RWPE2 (cell line): ENCODE measurements around the gene DUSP14.
A peak's percentile ranks its signal among the peaks of the same experiment; 100 is the strongest.

Experiments
- ATAC-seq: fragments of 200-7000 bp; cut with Tn5 transposase; 3 replicates; pipeline ENCODE4 v1.9.1; 2021; ENCODE audit warnings: low read depth
- DNase-seq: peaks from one replicate; pipeline ENCODE4 v3.0.0-alpha.2; 2020; ENCODE audit warnings: low spot score
- H3K27ac ChIP-seq: fragments of 450-650 bp; 2 replicates; pipeline ENCODE4 v1.5.1; 2017; ENCODE audit warnings: mild to moderate bottlenecking; ENCODE audit not compliant: poor library complexity, severe bottlenecking
- H3K27me3 ChIP-seq: fragments of 250-450 bp; sonication (Bioruptor Pico); 2 replicates; pipeline ENCODE4 v1.5.1; 2021; ENCODE audit warnings: mild to moderate bottlenecking, moderate library complexity; ENCODE audit not compliant: insufficient read depth, poor library complexity, severe bottlenecking
- H3K36me3 ChIP-seq: fragments of 250-450 bp; sonication (Bioruptor Pico); 2 replicates; pipeline ENCODE4 v1.5.1; 2020; ENCODE audit warnings: low read depth, mild to moderate bottlenecking, moderate library complexity
- H3K4me1 ChIP-seq: fragments of 250-450 bp; sonication (Bioruptor Pico); 2 replicates; pipeline ENCODE4 v1.5.1; 2021; ENCODE audit warnings: mild to moderate bottlenecking, moderate library complexity; ENCODE audit not compliant: insufficient read depth, poor library complexity, severe bottlenecking
- H3K4me3 ChIP-seq: fragments of 250-450 bp; sonication (Bioruptor Pico); 2 replicates; pipeline ENCODE4 v1.5.1; 2021; ENCODE audit warnings: mild to moderate bottlenecking, moderate library complexity; ENCODE audit not compliant: severe bottlenecking
- H3K9me3 ChIP-seq: fragments of 250-450 bp; sonication (Bioruptor Pico); 2 replicates; pipeline ENCODE4 v1.5.1; 2021; ENCODE audit warnings: mild to moderate bottlenecking, moderate library complexity; ENCODE audit not compliant: severe bottlenecking
- TF ChIP-seq, protein P1 (sequence below): fragments of 450-650 bp; IDR thresholded peaks from one replicate; pipeline ENCODE4 v1.5.1; 2017; ENCODE audit warnings: mild to moderate bottlenecking, moderate library complexity; ENCODE audit not compliant: poor library complexity, severe bottlenecking

Gene DUSP14

GRCh38 chr17:37475731-37476420 lies 13.8 kb upstream of the DUSP14 start:
- H3K4me3 ChIP-seq: no peak overlapping the region
- H3K9me3 ChIP-seq: no peaks in the 10 kb centered on the region
- peaks cover 37% of the 10 kb centered on the region for H3K4me1 ChIP-seq
- TF ChIP-seq, protein P1, sequence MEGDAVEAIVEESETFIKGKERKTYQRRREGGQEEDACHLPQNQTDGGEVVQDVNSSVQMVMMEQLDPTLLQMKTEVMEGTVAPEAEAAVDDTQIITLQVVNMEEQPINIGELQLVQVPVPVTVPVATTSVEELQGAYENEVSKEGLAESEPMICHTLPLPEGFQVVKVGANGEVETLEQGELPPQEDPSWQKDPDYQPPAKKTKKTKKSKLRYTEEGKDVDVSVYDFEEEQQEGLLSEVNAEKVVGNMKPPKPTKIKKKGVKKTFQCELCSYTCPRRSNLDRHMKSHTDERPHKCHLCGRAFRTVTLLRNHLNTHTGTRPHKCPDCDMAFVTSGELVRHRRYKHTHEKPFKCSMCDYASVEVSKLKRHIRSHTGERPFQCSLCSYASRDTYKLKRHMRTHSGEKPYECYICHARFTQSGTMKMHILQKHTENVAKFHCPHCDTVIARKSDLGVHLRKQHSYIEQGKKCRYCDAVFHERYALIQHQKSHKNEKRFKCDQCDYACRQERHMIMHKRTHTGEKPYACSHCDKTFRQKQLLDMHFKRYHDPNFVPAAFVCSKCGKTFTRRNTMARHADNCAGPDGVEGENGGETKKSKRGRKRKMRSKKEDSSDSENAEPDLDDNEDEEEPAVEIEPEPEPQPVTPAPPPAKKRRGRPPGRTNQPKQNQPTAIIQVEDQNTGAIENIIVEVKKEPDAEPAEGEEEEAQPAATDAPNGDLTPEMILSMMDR: no peak
- peaks cover 78% of the 10 kb centered on the region for H3K36me3 ChIP-seq
- H3K27ac ChIP-seq: peak overlapping the region; percentile 96
- H3K27me3 ChIP-seq: no peaks in the 10 kb centered on the region
- ATAC-seq: no peak; the same call in 1 of the 3 replicates
- DNase-seq: no peak

DNA sequence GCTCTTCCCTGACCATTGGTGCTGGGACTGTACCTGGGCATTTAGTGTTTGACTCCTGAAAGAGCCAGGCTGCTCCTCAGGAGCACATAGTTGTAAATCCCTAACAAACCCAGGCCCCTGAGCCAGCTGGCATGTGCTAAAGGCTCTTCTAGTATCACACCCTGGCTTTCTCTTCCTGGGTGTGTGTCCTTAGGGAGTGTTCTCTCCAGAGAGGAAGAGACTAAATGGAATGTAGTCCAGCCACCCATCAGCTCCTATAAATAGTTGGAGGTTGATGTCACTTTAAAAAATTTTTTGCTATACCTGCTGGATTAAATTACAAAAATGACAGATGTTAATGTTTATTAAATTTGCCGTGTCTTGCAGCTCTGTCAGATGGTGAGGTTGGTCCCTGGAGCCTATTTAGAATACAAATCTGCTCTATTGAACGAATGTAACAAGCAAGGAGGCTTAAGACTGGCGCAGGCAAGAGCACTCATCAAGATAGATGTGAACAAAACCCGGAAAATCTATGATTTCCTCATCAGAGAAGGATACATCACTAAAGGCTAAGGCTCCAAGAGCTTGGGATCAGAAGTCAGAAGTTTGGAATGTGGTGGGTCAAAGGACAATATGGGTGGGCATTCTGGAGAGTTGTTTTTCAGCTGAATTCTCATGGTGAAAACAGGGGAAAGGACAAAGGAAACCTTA lies 13.1 kb upstream of the DUSP14 start:
- no peak overlapping the region for H3K4me3 ChIP-seq
- peak; percentile 97 for ATAC-seq
- peaks cover 71% of the 10 kb centered on the region for H3K36me3 ChIP-seq
- peak; percentile 77 for DNase-seq
- peaks cover 38% of the 10 kb centered on the region for H3K4me1 ChIP-seq
- H3K27me3 ChIP-seq: no peaks in the 10 kb centered on the region
- TF ChIP-seq, protein P1: no peak
- peak overlapping the region; percentile 96 for H3K27ac ChIP-seq
- no peaks in the 10 kb centered on the region for H3K9me3 ChIP-seq

- TF ChIP-seq, protein P1: no peak
- Histone ChIP-seq H3K27me3 (no peaks in the 10 kb centered on the region), H3K27ac (peak overlapping the region; percentile 96), H3K4me3 (no peak overlapping the region), H3K9me3 (no peaks in the 10 kb centered on the region), H3K36me3 (peaks cover 59% of the 10 kb centered on the region), H3K4me1 (peaks cover 42% of the 10 kb centered on the region)
- DNase-seq: no peak
- ATAC-seq: no peak
Measured at GRCh38 chr17:37478187-37478586, 11.5 kb upstream of the DUSP14 start.

DNA sequence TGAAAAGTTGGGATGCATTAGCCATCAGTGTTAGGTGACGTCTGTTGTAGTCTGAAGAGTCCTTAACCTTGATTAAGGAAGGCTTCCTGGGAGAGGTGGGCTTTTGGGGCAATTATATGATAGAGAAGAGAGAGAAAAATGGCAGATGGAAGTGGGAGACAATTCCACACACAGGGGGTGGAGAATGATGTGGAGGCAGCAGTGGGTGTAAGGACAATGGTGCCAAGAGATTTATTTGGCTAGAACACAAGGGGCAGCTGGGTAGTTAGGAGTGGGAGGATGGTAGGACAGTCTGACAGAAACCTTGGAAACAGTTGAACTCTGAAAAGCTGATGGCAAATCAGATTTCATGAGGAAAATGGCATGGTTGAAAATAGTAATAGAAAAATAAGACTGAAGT lies 10.7 kb upstream of the DUSP14 start:
- TF ChIP-seq, protein P1: no peak
- Histone ChIP-seq H3K27ac (peak overlapping the region; percentile 96), H3K9me3 (no peaks in the 10 kb centered on the region), H3K36me3 (peaks cover 51% of the 10 kb centered on the region), H3K4me1 (peaks cover 47% of the 10 kb centered on the region), H3K27me3 (no peaks in the 10 kb centered on the region), H3K4me3 (no peak overlapping the region)
- no peak for ATAC-seq
- no peak for DNase-seq

- Histone ChIP-seq H3K27ac (peak overlapping the region; percentile 10), H3K9me3 (no peaks in the 10 kb centered on the region), H3K36me3 (peaks cover 39% of the 10 kb centered on the region), H3K4me3 (no peak overlapping the region), H3K4me1 (peaks cover 43% of the 10 kb centered on the region), H3K27me3 (no peaks in the 10 kb centered on the region)
- ATAC-seq: no peak
- no peak for DNase-seq
- TF ChIP-seq, protein P1: no peak
Measured at GRCh38 chr17:37480427-37480826, 9.3 kb upstream of the DUSP14 start.
